Prostate gland (tissue), 2 donors: ENCODE data around the gene MLC1. TPM values are rescaled to one million over a fixed set of nuclear protein-coding genes. Genes with fewer than 3 reads are reported as not detected.

Source experiments
- DNase-seq: peaks from one replicate; pipeline ENCODE4 v3.0.0-alpha.2; 2019; ENCODE audit warnings: low spot score
- H3K27ac ChIP-seq, 2 donors: fragments of 200-600 bp; sonication (generic); 2 replicates each; pipeline ENCODE4 v1.5.1; 2017 to 2019
- H3K27me3 ChIP-seq: fragments of 200-600 bp; sonication (generic); replicated peaks from 2 replicates; pipeline ENCODE4 v1.5.1; 2019; ENCODE audit not compliant: insufficient read depth
- H3K36me3 ChIP-seq, 2 donors: fragments of 200-600 bp; sonication (generic); 1 replicate in 1 of 2; 2 replicates in 1 of 2; pipeline versions ENCODE4 v1.5.1 to v1.8.1; 2017 to 2019
- H3K4me1 ChIP-seq: fragments of 200-600 bp; sonication (generic); replicated peaks from 2 replicates; pipeline ENCODE4 v1.5.1; 2019
- H3K4me3 ChIP-seq, 2 donors: fragments of 200-600 bp; sonication (generic); 2 replicates each; pipeline ENCODE4 v1.5.1; 2017 to 2019
- H3K9me3 ChIP-seq: fragments of 200-600 bp; sonication (generic); 2 replicates; pipeline ENCODE4 v1.5.1; 2017
- CTCF ChIP-seq, 4 experiments: fragments of 200-600 bp in 2 of 4; fragments of 450-650 bp in 2 of 4; sonication (generic) in 2 of 4; IDR thresholded peaks; 1 replicate in 3 of 4; 2 replicates in 1 of 4; pipeline ENCODE4 v1.5.1; 2016 to 2019; ENCODE audit warnings: antibody characterized with exemption in 4 of 4, mild to moderate bottlenecking in 2 of 4, moderate library complexity in 2 of 4
- POLR2A ChIP-seq: fragments of 450-650 bp; IDR thresholded peaks from one replicate; pipeline ENCODE4 v1.6.1; 2016; ENCODE audit warnings: antibody characterized with exemption, mild to moderate bottlenecking
- POLR2AphosphoS5 ChIP-seq: sonication (generic); formaldehyde crosslinking; IDR thresholded peaks from one replicate; pipeline ENCODE4 v1.6.1; 2017; ENCODE audit warnings: antibody characterized with exemption
- WGBS: methylation state at CpG from one replicate; pipeline ENCODE4 v1.1.5; 2018; 5-methylcytosine and 5-hydroxymethylcytosine counted together
- intact Hi-C: fragments of 100-400 bp; cut with DNase I; formaldehyde crosslinking; loops from one replicate; pipeline ENCODE4 v1.14.2; 2022
- total RNA-seq, 2 donors: library from RNA; depleted of rRNA; stranded (reverse); fragments of >200 nt; gene quantifications; one replicate each; pipeline ENCODE4 v1.1.0, GENCODE V29; 2016

The MLC1 gene
- total RNA-seq, 2 donors from 2014 or later = 0.68 to 1.1 TPM

DNA sequence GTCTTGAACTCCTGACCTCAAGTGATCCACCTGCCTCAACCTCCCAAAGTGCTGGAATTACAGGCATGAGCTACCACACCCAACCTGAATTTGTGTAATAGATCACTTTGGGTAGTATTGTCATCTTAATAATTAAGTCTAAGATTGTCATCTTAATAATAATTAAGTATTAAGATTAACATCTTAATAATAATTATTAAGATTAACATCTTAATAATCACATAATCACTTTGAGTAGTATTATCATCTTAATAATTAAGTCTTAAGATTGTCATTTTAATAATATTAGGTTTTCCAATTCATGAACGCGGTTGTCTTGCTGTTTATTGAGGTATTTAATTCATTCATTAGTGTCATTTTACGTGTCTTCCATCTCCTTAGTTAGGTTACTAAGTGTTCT is 12.8 kb upstream of the MLC1 start:
- Histone ChIP-seq H3K27ac (no peak overlapping the region), H3K4me3 (no peak overlapping the region), H3K36me3 (no peaks in the 10 kb centered on the region), H3K9me3 (no peaks in the 10 kb centered on the region), H3K27me3 (no peaks in the 10 kb centered on the region), H3K4me1 (no peaks in the 10 kb centered on the region)
- no peak for DNase-seq
- intact Hi-C loops = no loop called here
- WGBS = 89% methylated on average over 3 of the region's 3 CpGs
- no peak for TF ChIP-seq POLR2AphosphoS5
- no peak for TF ChIP-seq POLR2A

DNA sequence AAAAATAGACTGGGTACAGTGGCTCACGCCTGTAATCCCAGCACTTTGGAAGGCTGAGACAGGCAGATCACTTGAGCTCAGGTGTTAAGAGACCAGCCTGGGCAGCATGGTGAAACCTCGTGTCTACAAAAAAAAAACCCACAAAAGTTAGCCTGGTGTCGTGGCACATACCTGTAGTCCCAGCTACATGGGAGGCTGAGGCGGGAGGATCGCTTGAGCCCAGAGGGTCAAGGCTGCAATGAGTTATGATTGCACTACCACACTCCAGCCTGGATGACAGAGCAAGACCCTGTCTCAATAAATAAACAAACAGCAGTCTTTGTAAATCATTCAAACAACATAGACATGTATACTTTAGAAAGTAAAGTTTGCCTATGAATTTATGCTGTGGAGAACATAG is 7.1 kb upstream of the MLC1 start:
- H3K9me3 ChIP-seq = no peaks in the 10 kb centered on the region
- H3K36me3 ChIP-seq = no peaks in the 10 kb centered on the region
- no peak overlapping the region for H3K4me3 ChIP-seq
- 63% methylated on average over 5 of the region's 5 CpGs for WGBS
- H3K4me1 ChIP-seq = no peaks in the 10 kb centered on the region
- intact Hi-C loops = no loop called here
- TF ChIP-seq POLR2AphosphoS5 (no peak), CTCF (IDR thresholded peaks at IDR 0.05) (no peak), POLR2A (no peak)
- H3K27ac ChIP-seq = no peak overlapping the region
- no peaks in the 10 kb centered on the region for H3K27me3 ChIP-seq
- DNase-seq = no peak

DNA sequence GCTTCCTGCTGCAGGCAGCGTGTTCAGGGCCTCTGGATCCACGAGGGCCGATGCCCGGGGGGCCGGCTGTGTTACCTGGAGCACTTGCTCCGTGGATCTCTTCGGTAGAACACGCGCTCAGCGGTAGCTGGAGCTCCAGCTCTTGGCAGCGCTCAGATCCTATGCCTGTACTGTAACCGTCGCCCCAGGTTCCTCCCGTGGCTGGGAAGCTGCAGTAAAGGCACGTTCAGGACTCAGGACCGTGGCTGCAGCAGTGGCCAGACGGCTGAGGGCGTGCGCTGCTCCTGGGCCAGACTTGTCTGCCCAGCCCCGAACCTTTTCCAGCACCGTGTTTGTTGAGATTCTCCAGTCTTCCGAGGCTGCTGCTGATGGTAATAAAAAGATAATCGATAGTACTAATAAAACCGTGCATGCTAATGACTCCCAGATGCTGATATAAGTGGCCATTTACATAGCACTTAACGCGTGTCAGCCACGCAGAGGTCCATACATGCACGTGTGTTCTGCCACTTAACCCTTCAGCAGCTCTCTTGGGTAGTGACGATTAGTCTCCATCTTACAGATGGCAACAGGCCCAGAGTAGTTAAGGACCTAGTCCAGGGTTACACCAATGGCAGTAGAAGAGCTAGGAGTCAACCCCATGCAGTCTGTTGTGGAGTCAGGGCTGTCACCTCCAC is 6.0 kb upstream of the MLC1 start:
- TF ChIP-seq CTCF (IDR thresholded peaks at IDR 0.05) (no peak), POLR2A (no peak), POLR2AphosphoS5 (no peak)
- intact Hi-C loops = no loop called here

GRCh38 chr22:50090412-50090714 is 5.1 kb upstream of the MLC1 start:
- DNase-seq = no peak

More for the DNA sequence above, 6.0 kb upstream of the MLC1 start:
- no peak for DNase-seq
- Histone ChIP-seq H3K9me3 (no peaks in the 10 kb centered on the region), H3K27me3 (no peaks in the 10 kb centered on the region), H3K4me3 (no peak overlapping the region), H3K36me3 (no peaks in the 10 kb centered on the region), H3K4me1 (no peaks in the 10 kb centered on the region), H3K27ac (no peak overlapping the region)
- WGBS = 71% methylated on average over 29 of the region's 29 CpGs

DNA sequence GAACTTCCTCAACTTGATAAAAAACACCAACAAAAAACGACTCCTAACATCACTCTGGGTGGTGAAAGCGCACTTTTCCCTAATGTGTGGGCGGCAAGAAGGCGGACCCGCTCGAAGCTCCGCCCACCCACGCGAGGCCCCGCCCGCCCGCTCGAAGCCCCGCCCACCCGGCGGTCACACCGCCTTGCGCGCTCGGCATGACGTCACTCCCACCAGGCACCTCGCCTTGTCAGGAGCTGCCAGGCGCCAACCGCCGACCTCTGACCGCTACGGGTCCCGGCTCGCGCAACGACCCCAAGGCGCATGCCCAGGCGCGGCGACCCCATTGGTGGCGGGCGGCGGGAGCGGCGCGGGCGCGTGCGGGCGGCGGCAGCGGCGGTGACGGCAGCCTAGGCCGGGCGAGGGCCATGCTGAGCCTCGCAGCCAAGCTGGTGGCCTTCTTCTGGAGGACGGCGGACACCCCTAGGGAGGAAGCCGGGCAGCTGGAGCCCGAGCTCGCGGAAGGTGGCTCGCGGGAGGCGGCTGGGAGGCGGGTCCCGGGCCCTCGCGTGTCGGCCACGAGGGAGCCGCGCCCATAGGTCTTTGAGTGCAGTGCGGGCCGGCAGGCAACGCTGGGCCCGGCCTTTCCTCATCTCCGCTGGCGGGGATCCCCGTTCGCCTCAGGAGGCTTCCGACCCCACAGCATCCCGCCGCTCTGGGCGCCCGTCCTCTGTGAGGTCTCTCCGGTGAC is 4.6 kb upstream of the MLC1 start, which contains the start of gene MOV10L1:
Gene MOV10L1, plus strand, starts transcription at position 325 of the 730 bp plus-strand sequence. Its CDS starts 83 bp downstream, at position 408.
- H3K4me1 ChIP-seq = no peaks in the 10 kb centered on the region
- no peak for DNase-seq
- intact Hi-C loops = loop anchor here (10.0 kb wide), 1 partner anchor 45 kb away; no protein-coding TSS in a partner anchor
- no peaks in the 10 kb centered on the region for H3K27me3 ChIP-seq
- TF ChIP-seq CTCF (IDR thresholded peaks at IDR 0.05) = no peak
- no peak for TF ChIP-seq POLR2AphosphoS5
- TF ChIP-seq POLR2A = no peak
- WGBS = 53% methylated on average over 83 of the region's 83 CpGs
- H3K27ac ChIP-seq = no peak within 1 kb of the TSS
- no peaks in the 10 kb centered on the region for H3K36me3 ChIP-seq
- H3K9me3 ChIP-seq = no peaks in the 10 kb centered on the region
- H3K4me3 ChIP-seq = no peak within 1 kb of the TSS

More at GRCh38 chr22:50090412-50090714, 5.1 kb upstream of the MLC1 start:
- Histone ChIP-seq H3K9me3 (no peaks in the 10 kb centered on the region), H3K27me3 (no peaks in the 10 kb centered on the region), H3K4me1 (no peaks in the 10 kb centered on the region), H3K27ac (no peak overlapping the region), H3K4me3 (no peak overlapping the region), H3K36me3 (no peaks in the 10 kb centered on the region)
- intact Hi-C loops = no loop called here
- TF ChIP-seq CTCF (IDR thresholded peaks at IDR 0.05) (no peak), POLR2A (no peak), POLR2AphosphoS5 (no peak)
- WGBS = 97% methylated on average over 22 of the region's 22 CpGs
